ENCODE measurements around the gene ERVK3-1.

The ERVK3-1 gene

GRCh38 chr19:58319241-58319640 is 14.1 kb downstream of the ERVK3-1 start:
- no peak for DNase-seq (ENCODE audit: extremely low read depth, low read depth)
- TF ChIP-seq CTCF (IDR thresholded peaks at IDR 0.05; ENCODE audit: low read depth, low read length), result no peak

GRCh38 chr19:58325311-58326022 is 20.3 kb downstream of the ERVK3-1 start:
- no peak for DNase-seq (ENCODE audit: extremely low read depth, low read depth)
- no peak for TF ChIP-seq CTCF (IDR thresholded peaks at IDR 0.05; ENCODE audit: low read depth, low read length)

GRCh38 chr19:58326501-58326913 is 21.3 kb downstream of the ERVK3-1 start:
- no peak for DNase-seq (ENCODE audit: extremely low read depth, low read depth)
- TF ChIP-seq CTCF (IDR thresholded peaks at IDR 0.05; ENCODE audit: low read depth, low read length), result no peak

GRCh38 chr19:58326914-58327726 is 21.9 kb downstream of the ERVK3-1 start, which contains the start of gene ZSCAN22:
TSS of gene ZSCAN22 (plus strand) at chr19:58326994. CDS start at chr19:58334803, 7,809 bp downstream.
- no peak for TF ChIP-seq CTCF (IDR thresholded peaks at IDR 0.05; ENCODE audit: low read depth, low read length)
- peak; percentile 78 for DNase-seq (ENCODE audit: extremely low read depth, low read depth)

GRCh38 chr19:58328999-58329398 is 23.8 kb downstream of the ERVK3-1 start:
- TF ChIP-seq CTCF (IDR thresholded peaks at IDR 0.05; ENCODE audit: low read depth, low read length), result no peak

GRCh38 chr19:58330458-58330857 is 25.3 kb downstream of the ERVK3-1 start:
- TF ChIP-seq CTCF (IDR thresholded peaks at IDR 0.05; ENCODE audit: low read depth, low read length), result no peak

More at GRCh38 chr19:58328999-58329398, 23.8 kb downstream of the ERVK3-1 start:
- no peak for DNase-seq (ENCODE audit: extremely low read depth, low read depth)

GRCh38 chr19:58332697-58333096 is 27.5 kb downstream of the ERVK3-1 start:
- TF ChIP-seq CTCF (IDR thresholded peaks at IDR 0.05; ENCODE audit: low read depth, low read length), result no peak

More at GRCh38 chr19:58330458-58330857, 25.3 kb downstream of the ERVK3-1 start:
- no peak for DNase-seq (ENCODE audit: extremely low read depth, low read depth)

More at GRCh38 chr19:58332697-58333096, 27.5 kb downstream of the ERVK3-1 start:
- DNase-seq (ENCODE audit: extremely low read depth, low read depth), result no peak

Data from AG09319 (cell line).